Neuronal stem cell (in vitro differentiated cells): ENCODE measurements around the gene OTOP2.
A peak's percentile ranks its signal among the peaks of the same experiment; 100 is the strongest.

ENCODE experiments used
- DNase-seq: peaks from one replicate; pipeline ENCODE4 v3.0.0-alpha.2; 2013; ENCODE audit warnings: low spot score
- H2AFZ ChIP-seq: one replicate; pipeline ENCODE4 v1.6.1; 2013; ENCODE audit warnings: mild to moderate bottlenecking, low read length, inconsistent platforms
- H2AK5ac ChIP-seq: 2 replicates; pipeline ENCODE4 v1.6.1; 2013; ENCODE audit warnings: low read depth, mild to moderate bottlenecking, inconsistent platforms, low read length, moderate library complexity, mixed read lengths
- H2BK120ac ChIP-seq: 2 replicates; pipeline ENCODE4 v1.6.1; 2013; ENCODE audit warnings: low read depth, mild to moderate bottlenecking, inconsistent platforms, low read length, moderate library complexity, mixed read lengths
- H2BK12ac ChIP-seq: one replicate; pipeline ENCODE4 v1.6.1; 2013; ENCODE audit warnings: low read length, inconsistent platforms
- H2BK15ac ChIP-seq: 2 replicates; pipeline ENCODE4 v1.6.1; 2013; ENCODE audit warnings: mild to moderate bottlenecking, low read length, inconsistent platforms, mixed read lengths
- H2BK5ac ChIP-seq: one replicate; pipeline ENCODE4 v1.6.1; 2013; ENCODE audit warnings: inconsistent platforms, mild to moderate bottlenecking, low read length, moderate library complexity
- H3K14ac ChIP-seq: one replicate; pipeline ENCODE4 v1.6.1; 2013; ENCODE audit warnings: low read length, inconsistent platforms
- H3K18ac ChIP-seq: 2 replicates; pipeline ENCODE4 v1.6.1; 2013; ENCODE audit warnings: low read length, inconsistent platforms
- H3K23ac ChIP-seq: 2 replicates; pipeline ENCODE4 v1.6.1; 2013; ENCODE audit warnings: low read depth, mild to moderate bottlenecking, mixed read lengths, low read length, inconsistent platforms; ENCODE audit not compliant: poor library complexity
- H3K27ac ChIP-seq: replicated peaks from 3 replicates; pipeline ENCODE4 v1.5.1; 2013; ENCODE audit warnings: low read length, inconsistent platforms
- H3K27me3 ChIP-seq, 3 experiments: 2 replicates each; pipeline ENCODE4 v1.6.1; 2013; ENCODE audit warnings: low read length in 3 of 3, mild to moderate bottlenecking in 2 of 3, inconsistent platforms in 1 of 3, low read depth in 1 of 3, mixed read lengths in 1 of 3, moderate library complexity in 1 of 3; ENCODE audit not compliant: control insufficient read depth in 3 of 3, insufficient read depth in 3 of 3
- H3K36me3 ChIP-seq, 2 donors: replicated peaks in 1 of 2; 2 replicates each; pipeline ENCODE4 v1.6.1; 2013; ENCODE audit warnings: low read length in 2 of 2; ENCODE audit not compliant: control insufficient read depth in 2 of 2, insufficient read depth in 2 of 2
- H3K4ac ChIP-seq: 2 replicates; pipeline ENCODE4 v1.6.1; 2013; ENCODE audit warnings: inconsistent platforms, mild to moderate bottlenecking, low read length, moderate library complexity
- H3K4me1 ChIP-seq, 2 donors: 1 replicate in 1 of 2; 2 replicates in 1 of 2; pipeline ENCODE4 v1.6.1; 2013; ENCODE audit warnings: low read length in 2 of 2, low read depth in 1 of 2; ENCODE audit not compliant: control insufficient read depth in 2 of 2, insufficient read depth in 1 of 2
- H3K4me2 ChIP-seq: one replicate; pipeline ENCODE4 v1.6.1; 2013; ENCODE audit warnings: mild to moderate bottlenecking, low read length, inconsistent platforms; ENCODE audit not compliant: insufficient read depth, poor library complexity, severe bottlenecking
- H3K4me3 ChIP-seq, 2 donors: 2 replicates each; pipeline ENCODE4 v1.5.1; 2013; ENCODE audit warnings: low read length in 2 of 2, mild to moderate bottlenecking in 2 of 2, inconsistent platforms in 1 of 2, moderate library complexity in 1 of 2
- H3K79me1 ChIP-seq: one replicate; pipeline ENCODE4 v1.6.1; 2013; ENCODE audit warnings: low read depth, mild to moderate bottlenecking, inconsistent platforms, low read length, moderate library complexity
- H3K9ac ChIP-seq: one replicate; pipeline ENCODE4 v1.6.1; 2013; ENCODE audit warnings: mild to moderate bottlenecking, low read depth, low read length, inconsistent platforms; ENCODE audit not compliant: poor library complexity
- H3K9me3 ChIP-seq, 2 donors: replicated peaks in 1 of 2; 2 replicates each; pipeline versions ENCODE3 to v1.6.1; 2013; ENCODE audit warnings: low read length in 2 of 2, mild to moderate bottlenecking in 2 of 2, inconsistent platforms in 1 of 2, low read depth in 1 of 2, mixed read lengths in 1 of 2, moderate library complexity in 1 of 2; ENCODE audit not compliant: control insufficient read depth in 2 of 2, insufficient read depth in 1 of 2
- H4K8ac ChIP-seq: one replicate; pipeline ENCODE4 v1.6.1; 2013; ENCODE audit warnings: low read depth, mild to moderate bottlenecking, inconsistent platforms, low read length, moderate library complexity
- H4K91ac ChIP-seq: one replicate; pipeline ENCODE4 v1.6.1; 2013; ENCODE audit warnings: low read length, low read depth, mild to moderate bottlenecking, inconsistent platforms; ENCODE audit not compliant: poor library complexity
- WGBS, 2 donors: extraction: QIAGEN DNeasy Blood & Tissue Kit; methylation state at CpG; one replicate each; pipeline ENCODE4 v1.1.7; 2013; ENCODE audit warnings: missing lambda C conversion rate in 2 of 2, mixed read lengths in 1 of 2; ENCODE audit not compliant: insufficient read length in 2 of 2, insufficient replicate concordance in 1 of 2; ENCODE audit errors: extremely low coverage in 2 of 2; 5-methylcytosine and 5-hydroxymethylcytosine counted together

The OTOP2 gene

GRCh38 chr17:74961657-74962350 is 37.7 kb downstream of the OTOP2 start:
- no peak overlapping the region for H3K27ac ChIP-seq
- no peaks in the 10 kb centered on the region for H3K4me1 ChIP-seq
- H2BK5ac ChIP-seq: peak overlapping the region; percentile 16
- H3K4me3 ChIP-seq: no peak overlapping the region
- H2AFZ ChIP-seq: peak overlapping the region; percentile 66
- H3K79me1 ChIP-seq: no peaks in the 10 kb centered on the region
- peaks cover 0 to 1% of the 10 kb centered on the region in 2 donors for H3K9me3 ChIP-seq
- no peak overlapping the region for H3K4ac ChIP-seq
- H2BK120ac ChIP-seq: no peak overlapping the region
- no peak overlapping the region for H3K14ac ChIP-seq
- WGBS, 2 donors: no CpG with 5 or more reads among the region's 23 CpGs
- H3K23ac ChIP-seq: no peak overlapping the region
- no peak overlapping the region for H4K8ac ChIP-seq
- H3K4me2 ChIP-seq: no peak overlapping the region
- H3K36me3 ChIP-seq: no peaks in the 10 kb centered on the region
- peak overlapping the region; percentile 9 for H3K9ac ChIP-seq
- H2BK12ac ChIP-seq: no peak overlapping the region
- peak; percentile 85 for DNase-seq
- peak overlapping the region; percentile 23 for H2AK5ac ChIP-seq
- no peak overlapping the region for H2BK15ac ChIP-seq
- peaks cover 0 to 41% (median 11%) of the 10 kb centered on the region in 3 experiments for H3K27me3 ChIP-seq
- no peak overlapping the region for H3K18ac ChIP-seq
- H4K91ac ChIP-seq: no peak overlapping the region

DNA sequence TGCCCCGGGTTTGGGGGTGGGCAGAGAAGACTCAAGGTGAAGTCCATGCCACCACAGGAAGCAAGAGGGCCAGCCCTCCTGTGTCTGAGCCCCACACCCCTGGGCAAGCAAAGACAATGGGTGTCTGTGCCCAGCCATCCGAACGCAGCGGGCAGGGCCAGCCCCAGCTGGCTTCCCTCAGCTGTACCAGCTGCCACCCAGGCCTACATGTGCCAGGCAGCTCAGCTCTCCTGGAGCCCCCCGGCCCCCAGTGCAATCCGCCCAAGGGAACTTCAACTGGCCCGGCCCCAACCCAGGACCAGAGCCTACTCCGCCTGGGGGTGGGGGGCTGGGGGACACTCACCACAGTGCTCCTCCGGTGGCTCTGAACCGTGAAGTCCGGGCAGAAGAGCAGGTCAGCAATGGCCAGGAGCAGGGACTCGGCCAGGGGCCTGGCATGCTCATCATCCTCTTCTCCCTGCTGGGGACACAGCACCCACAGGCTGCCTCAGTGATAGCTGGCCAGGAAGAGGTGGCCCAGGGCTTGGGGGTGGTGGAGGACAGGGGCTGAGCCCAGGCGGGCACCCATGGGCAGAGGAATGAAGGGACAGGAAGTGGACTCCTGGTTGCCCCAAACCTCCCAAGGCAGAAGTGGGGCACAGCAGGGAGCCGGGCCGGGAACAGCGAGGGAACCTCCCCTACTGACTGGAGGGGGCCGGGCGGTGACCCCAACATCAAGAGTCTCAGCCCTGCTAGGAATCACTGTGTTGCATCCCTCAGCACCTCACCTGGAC is 38.7 kb downstream of the OTOP2 start:
- no peaks in the 10 kb centered on the region for H3K79me1 ChIP-seq
- H2BK15ac ChIP-seq: no peak overlapping the region
- H2BK12ac ChIP-seq: no peak overlapping the region
- peak overlapping the region; percentile 60 for H3K9ac ChIP-seq
- H4K8ac ChIP-seq: no peak overlapping the region
- no peaks in the 10 kb centered on the region for H3K4me1 ChIP-seq
- H3K14ac ChIP-seq: no peak overlapping the region
- no peaks in the 10 kb centered on the region for H3K36me3 ChIP-seq
- peaks cover 0 to 1% of the 10 kb centered on the region in 2 donors for H3K9me3 ChIP-seq
- H2BK5ac ChIP-seq: peak overlapping the region; percentile 16
- H3K4ac ChIP-seq: no peak overlapping the region
- no peak overlapping the region for H3K4me3 ChIP-seq
- H3K27ac ChIP-seq: no peak overlapping the region
- no peak overlapping the region for H3K18ac ChIP-seq
- H3K27me3 ChIP-seq: peaks cover 0 to 37% (median 11%) of the 10 kb centered on the region in 3 experiments
- no peak for DNase-seq
- no peak overlapping the region for H2AFZ ChIP-seq
- H2BK120ac ChIP-seq: no peak overlapping the region
- no peak overlapping the region for H4K91ac ChIP-seq
- WGBS, 2 donors: no CpG with 5 or more reads among the region's 18 CpGs
- H3K4me2 ChIP-seq: no peak overlapping the region
- no peak overlapping the region for H3K23ac ChIP-seq
- H2AK5ac ChIP-seq: peak overlapping the region; percentile 53

DNA sequence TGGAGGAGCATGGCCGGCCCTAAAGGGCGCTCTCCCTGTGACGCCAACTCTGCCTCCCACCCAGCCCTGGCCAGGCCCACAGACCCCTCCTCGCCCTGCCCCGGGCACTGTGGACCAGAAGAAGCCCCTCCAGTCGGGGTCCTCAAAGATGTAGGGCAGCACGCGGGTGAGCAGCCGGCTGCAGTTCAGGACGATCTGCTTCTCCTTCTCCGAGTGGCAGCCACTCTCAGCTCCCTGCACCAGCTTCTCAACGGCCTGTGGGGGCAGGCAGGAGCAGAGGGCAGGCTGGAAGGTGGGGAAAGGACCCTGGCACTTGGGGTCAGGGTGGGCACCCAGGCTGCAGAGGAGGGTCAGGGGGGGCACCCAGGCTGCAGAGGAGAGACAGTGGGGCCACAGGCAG is 39.6 kb downstream of the OTOP2 start:
- peak overlapping the region; percentile 57 for H3K18ac ChIP-seq
- no peak overlapping the region for H4K91ac ChIP-seq
- no peak for DNase-seq
- peaks cover 0 to 1% of the 10 kb centered on the region in 2 donors for H3K9me3 ChIP-seq
- no peak overlapping the region for H3K9ac ChIP-seq
- no peaks in the 10 kb centered on the region for H3K36me3 ChIP-seq
- no peak overlapping the region for H2BK12ac ChIP-seq
- H3K27me3 ChIP-seq: peaks cover 0 to 40% (median 9%) of the 10 kb centered on the region in 3 experiments
- peak overlapping the region; percentile 67 for H2BK15ac ChIP-seq
- H3K4me1 ChIP-seq: no peaks in the 10 kb centered on the region
- H2BK120ac ChIP-seq: no peak overlapping the region
- peak overlapping the region; percentile 45 for H2AFZ ChIP-seq
- no peak overlapping the region for H3K27ac ChIP-seq
- H4K8ac ChIP-seq: peak overlapping the region; percentile 17
- no peak overlapping the region for H3K4me3 ChIP-seq
- H2BK5ac ChIP-seq: no peak overlapping the region
- H3K4ac ChIP-seq: no peak overlapping the region
- no CpG with 5 or more reads among the region's 12 CpGs for WGBS, 2 donors
- peak overlapping the region; percentile 53 for H2AK5ac ChIP-seq
- H3K14ac ChIP-seq: no peak overlapping the region
- no peak overlapping the region for H3K23ac ChIP-seq
- no peaks in the 10 kb centered on the region for H3K79me1 ChIP-seq
- H3K4me2 ChIP-seq: no peak overlapping the region

DNA sequence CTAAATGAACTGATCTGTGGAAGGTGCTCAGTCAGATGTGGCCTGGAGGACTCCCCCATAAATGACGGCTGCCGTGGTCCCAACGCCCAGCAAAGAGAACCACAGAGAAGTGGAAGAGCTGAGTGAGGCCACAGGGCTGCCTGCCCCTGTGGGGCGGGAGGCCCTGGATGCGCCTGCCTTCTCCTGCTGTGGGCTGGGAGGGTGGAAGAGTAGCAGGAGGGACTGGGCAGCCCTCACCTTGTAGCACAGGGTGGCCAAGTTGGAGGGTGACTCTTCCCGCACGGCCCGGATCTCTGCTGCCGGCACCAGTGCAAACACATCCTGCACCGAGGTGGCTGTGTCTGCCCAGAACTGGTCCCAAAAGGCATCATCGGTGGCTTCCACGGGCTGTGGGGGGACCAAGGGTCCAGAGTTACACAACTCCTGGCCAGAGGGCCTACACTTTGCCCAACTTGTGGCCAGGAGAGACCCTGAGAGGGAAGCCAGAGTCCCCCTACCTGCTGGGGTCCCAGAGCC is 40.2 kb downstream of the OTOP2 start:
- no CpG with 5 or more reads among the region's 12 CpGs for WGBS, 2 donors
- H3K9me3 ChIP-seq: peaks cover 0 to 1% of the 10 kb centered on the region in 2 donors
- no peaks in the 10 kb centered on the region for H3K36me3 ChIP-seq
- H3K4me3 ChIP-seq: no peak overlapping the region
- no peak overlapping the region for H2BK5ac ChIP-seq
- peak overlapping the region; percentile 56 for H2AK5ac ChIP-seq
- H3K27me3 ChIP-seq: peaks cover 0 to 41% (median 7%) of the 10 kb centered on the region in 3 experiments
- peak overlapping the region; percentile 28 for H3K18ac ChIP-seq
- peak overlapping the region; percentile 65 for H3K23ac ChIP-seq
- DNase-seq: no peak
- H2BK15ac ChIP-seq: peak overlapping the region; percentile 67
- no peaks in the 10 kb centered on the region for H3K4me1 ChIP-seq
- peak overlapping the region; percentile 72 for H4K8ac ChIP-seq
- no peak overlapping the region for H3K14ac ChIP-seq
- no peak overlapping the region for H4K91ac ChIP-seq
- H3K4ac ChIP-seq: peak overlapping the region; percentile 66
- no peak overlapping the region for H3K4me2 ChIP-seq
- no peaks in the 10 kb centered on the region for H3K79me1 ChIP-seq
- no peak overlapping the region for H2BK120ac ChIP-seq
- H3K27ac ChIP-seq: no peak overlapping the region
- H2BK12ac ChIP-seq: no peak overlapping the region
- no peak overlapping the region for H3K9ac ChIP-seq
- H2AFZ ChIP-seq: no peak overlapping the region
